Measurements from ENCODE around the gene SLC6A19.
"Not testable (repeated sequence)": the region's sequence is repeated elsewhere in the genome, so short reads cannot be mapped to it uniquely, and the experiment has no call there.

The SLC6A19 gene

GRCh38 chr5:1201327-1202025, at the start of gene SLC6A19:
SLC6A19 (plus strand) TSS chr5:1201595; CDS start chr5:1201651, 56 bp downstream.
- no peak for DNase-seq (ENCODE audit: low spot score)

GRCh38 chr5:1152156-1152555, 49.2 kb upstream of the SLC6A19 start:
- DNase-seq (ENCODE audit: low spot score) = no peak

- DNase-seq (ENCODE audit: low spot score) = no peak
These were observed 48.6 kb upstream of the SLC6A19 start for GRCh38 chr5:1152771-1153282.

- no peak for DNase-seq (ENCODE audit: low spot score)
These were observed 48.0 kb upstream of the SLC6A19 start for GRCh38 chr5:1153428-1153827.

- DNase-seq (ENCODE audit: low spot score) = no peak
These were observed 46.0 kb upstream of the SLC6A19 start for GRCh38 chr5:1155191-1156032.

GRCh38 chr5:1156033-1156753, 45.2 kb upstream of the SLC6A19 start:
- DNase-seq (ENCODE audit: low spot score) = no peak

- no peak for DNase-seq (ENCODE audit: low spot score)
These were observed 44.5 kb upstream of the SLC6A19 start for GRCh38 chr5:1156754-1157460.

GRCh38 chr5:1157461-1157986, 43.9 kb upstream of the SLC6A19 start:
- not testable (repeated sequence) for DNase-seq (ENCODE audit: low spot score)

- DNase-seq (ENCODE audit: low spot score) = no peak
These were observed 42.6 kb upstream of the SLC6A19 start for GRCh38 chr5:1158647-1159340.

- DNase-seq (ENCODE audit: low spot score) = no peak
These were observed 42.1 kb upstream of the SLC6A19 start for GRCh38 chr5:1159341-1159675.

GRCh38 chr5:1159774-1160406, 41.5 kb upstream of the SLC6A19 start:
- DNase-seq (ENCODE audit: low spot score) = no peak

GRCh38 chr5:1161108-1161832, 40.1 kb upstream of the SLC6A19 start:
- DNase-seq (ENCODE audit: low spot score) = no peak

- no peak for DNase-seq (ENCODE audit: low spot score)
These were observed 39.6 kb upstream of the SLC6A19 start for GRCh38 chr5:1161833-1162229.

- DNase-seq (ENCODE audit: low spot score) = no peak
These were observed 39.1 kb upstream of the SLC6A19 start for GRCh38 chr5:1162276-1162675.

GRCh38 chr5:1162751-1163150, 38.6 kb upstream of the SLC6A19 start:
- DNase-seq (ENCODE audit: low spot score) = no peak

- no peak for DNase-seq (ENCODE audit: low spot score)
These were observed 38.0 kb upstream of the SLC6A19 start for GRCh38 chr5:1163366-1163765.

- no peak for DNase-seq (ENCODE audit: low spot score)
These were observed 37.5 kb upstream of the SLC6A19 start for GRCh38 chr5:1163879-1164278.

GRCh38 chr5:1164696-1165630, 36.4 kb upstream of the SLC6A19 start:
- no peak for DNase-seq (ENCODE audit: low spot score)

- DNase-seq (ENCODE audit: low spot score) = no peak
These were observed 35.5 kb upstream of the SLC6A19 start for GRCh38 chr5:1165864-1166263.

All from CD4-positive, alpha-beta T cell treated with Interleukin-15 for 4 hours (primary cell).